HG03439 (cell line): ENCODE results near the gene CLDN5.
"Not testable (repeated sequence)": the region's sequence is repeated elsewhere in the genome, so short reads cannot be mapped to it uniquely, and the experiment has no call there.

Experiments used
- ATAC-seq: cut with Tn5 transposase; IDR thresholded peaks from one replicate; pipeline ENCODE4 v1.9.1; 2021; ENCODE audit warnings: mild to moderate bottlenecking, moderate library complexity; ENCODE audit not compliant: unreplicated experiment

Gene CLDN5

DNA sequence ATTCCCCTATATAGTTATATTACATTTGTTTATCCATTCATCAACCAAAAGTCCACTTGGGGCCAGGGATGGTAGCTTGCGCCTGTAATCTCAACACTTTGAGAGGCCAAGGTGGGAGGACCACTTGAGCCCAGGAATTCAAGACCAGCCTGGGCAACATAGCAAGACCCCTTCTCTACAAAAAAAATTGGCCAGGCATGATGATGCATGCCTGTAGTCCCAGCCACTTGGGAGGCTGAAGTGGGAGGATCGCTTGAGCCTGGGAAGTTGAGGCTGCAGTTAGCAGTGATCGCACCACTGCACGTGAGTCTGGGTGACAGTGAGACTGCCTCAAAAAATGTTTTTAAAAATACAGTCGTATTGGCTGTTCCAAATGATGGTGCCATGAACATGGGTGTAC, 24.2 kb upstream of the CLDN5 start:
- ATAC-seq, result not testable (repeated sequence)

DNA sequence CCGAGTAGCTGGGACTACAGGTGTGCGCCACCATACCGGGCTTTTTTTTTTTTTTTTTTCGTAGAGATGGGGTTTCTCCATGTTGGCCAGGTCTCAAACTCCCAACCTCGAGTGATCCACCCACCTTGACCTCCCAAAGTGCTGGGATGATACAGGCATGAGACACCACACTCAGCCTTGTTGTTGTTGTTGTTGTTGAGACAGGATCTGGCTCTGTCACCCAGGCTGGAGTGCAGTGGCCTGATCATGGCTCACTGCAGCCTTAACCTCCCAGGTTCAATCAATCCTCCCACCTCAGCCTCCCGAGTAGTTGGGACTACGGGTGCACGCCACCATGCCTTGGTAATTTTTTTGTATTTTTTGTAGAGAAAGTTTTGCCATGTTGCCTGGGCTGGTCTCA, 23.4 kb upstream of the CLDN5 start:
- no peak for ATAC-seq

DNA sequence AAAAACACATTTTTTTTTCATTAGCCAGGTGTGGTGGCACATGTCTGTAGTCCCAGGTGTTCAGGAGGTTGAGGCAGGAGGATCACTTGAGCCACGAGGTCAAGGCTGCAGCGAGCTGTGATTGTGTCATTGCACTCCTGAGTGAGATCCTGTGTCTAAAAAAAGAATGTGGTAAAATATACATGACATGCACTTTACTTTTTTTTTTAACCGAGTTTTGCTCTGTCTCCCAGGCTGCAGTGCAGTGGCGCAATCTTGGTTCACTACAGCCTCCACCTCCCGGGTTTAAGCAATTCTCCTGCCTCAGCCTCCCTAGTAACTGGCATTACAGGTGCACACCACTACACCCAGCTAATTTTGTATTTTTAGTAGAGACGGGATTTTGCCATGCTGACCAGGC, 22.5 kb upstream of the CLDN5 start:
- ATAC-seq, result no peak

DNA sequence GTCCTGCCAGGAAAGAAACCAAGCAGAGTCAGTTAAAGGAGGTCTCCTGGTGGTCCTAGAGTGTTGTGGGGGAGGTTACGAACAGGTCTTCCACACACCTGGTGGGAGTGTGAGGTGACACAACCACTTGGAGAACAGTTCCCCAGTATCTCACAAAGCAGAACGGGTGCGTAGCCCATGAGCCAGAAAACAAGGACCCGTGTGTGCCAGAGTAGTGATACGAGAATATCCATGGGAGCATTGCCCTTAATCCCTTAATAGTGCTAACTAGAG, 21.7 kb upstream of the CLDN5 start:
- ATAC-seq, result no peak

DNA sequence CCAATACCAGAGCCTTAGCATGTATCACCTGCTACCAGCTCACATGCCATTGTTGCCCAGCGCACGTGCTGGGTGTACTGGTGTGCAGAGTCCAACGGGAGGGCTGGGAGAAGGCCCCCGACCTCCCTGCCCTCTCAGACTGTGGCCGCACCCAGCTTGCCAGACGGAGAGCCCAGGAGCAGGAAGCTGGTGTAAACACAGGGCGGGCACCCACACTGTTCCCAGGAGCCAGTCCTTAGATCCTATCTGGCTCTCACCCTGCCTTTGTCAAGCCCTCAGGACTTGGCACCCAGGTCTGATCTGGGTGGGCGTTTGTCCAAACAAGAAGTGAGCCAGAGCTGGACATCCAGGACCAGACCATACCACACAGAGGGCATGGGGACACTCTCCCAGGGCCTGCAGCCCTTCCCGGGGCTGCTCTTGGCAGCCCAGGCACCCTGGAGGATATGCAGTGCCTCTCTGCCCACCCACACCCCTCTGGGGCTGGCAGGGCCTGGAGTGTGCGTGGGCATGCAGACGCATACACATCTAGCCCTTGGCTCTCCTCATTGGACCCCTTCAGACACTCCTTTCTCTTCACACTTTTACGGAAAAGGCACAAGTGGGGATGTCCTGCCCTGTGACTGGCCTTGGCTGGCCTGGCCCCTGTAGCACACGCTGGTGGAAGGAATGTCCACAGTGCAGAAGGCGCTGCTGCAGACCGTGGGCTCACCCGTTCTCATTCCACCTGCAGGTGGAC, 19.9 kb upstream of the CLDN5 start:
- ATAC-seq, result no peak

DNA sequence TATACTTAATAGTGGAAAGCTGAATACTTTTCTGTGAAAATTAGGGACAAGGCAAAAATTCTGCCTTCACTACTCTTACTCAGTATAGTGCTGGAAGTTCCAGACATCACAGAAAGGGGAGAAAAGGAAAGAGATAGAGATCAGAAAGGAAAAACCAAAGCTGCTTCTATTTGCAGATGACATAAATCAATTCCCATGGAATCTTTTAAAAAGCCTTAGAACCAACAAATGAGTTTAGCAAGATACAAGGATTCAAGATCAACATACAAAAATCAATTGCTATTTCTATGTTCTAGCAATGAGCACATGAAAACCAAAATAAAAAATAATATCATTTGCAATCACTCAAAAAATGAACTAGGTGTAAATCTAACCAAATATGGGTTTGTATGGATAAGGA, 16.2 kb upstream of the CLDN5 start:
- ATAC-seq, result no peak

DNA sequence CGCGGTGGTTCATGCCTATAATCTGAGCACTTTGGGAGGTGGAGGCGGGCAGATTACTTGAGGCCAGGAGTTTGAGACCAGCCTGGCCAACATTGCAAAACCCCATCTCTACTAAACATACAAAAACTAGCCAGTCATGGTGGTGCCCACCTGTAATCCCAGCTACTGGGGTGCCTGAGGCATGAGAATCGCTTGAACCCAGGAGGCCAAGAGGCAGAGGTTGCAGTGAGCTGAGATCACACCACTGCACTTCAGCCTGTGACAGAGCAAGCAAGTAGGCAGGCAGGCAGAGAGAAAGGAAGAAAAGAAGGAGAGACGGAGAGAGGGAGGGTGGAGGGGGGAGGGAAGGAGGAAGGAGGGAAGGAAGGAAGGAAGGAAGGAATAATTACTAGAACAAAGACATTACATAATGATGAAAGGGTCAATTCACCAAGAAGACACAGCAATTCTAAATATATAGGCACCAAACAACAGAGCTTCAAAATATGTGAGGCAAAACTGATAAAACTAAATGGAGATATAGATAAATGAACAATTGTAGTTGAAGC, 13.8 kb upstream of the CLDN5 start:
- ATAC-seq, result no peak

DNA sequence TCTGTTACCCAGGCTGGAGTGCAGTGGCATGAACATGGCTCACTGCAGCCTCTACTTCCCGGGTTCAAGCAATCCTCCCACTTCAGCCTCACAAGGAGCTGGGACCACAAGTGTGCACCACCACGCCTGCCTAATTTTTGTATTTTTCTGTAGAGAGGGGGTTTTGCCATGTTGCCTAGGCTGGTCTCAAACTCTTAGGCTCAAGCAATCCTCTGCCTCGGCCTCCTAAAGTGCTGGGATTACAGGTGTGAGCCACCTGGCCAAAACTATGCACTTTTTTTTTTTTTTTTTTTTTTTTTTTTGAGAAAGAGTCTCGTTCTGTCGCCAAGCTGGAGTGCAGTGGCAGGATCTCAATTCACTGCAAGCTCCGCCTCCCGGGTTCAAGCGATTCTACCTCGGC, 12.4 kb upstream of the CLDN5 start:
- ATAC-seq, result no peak

DNA sequence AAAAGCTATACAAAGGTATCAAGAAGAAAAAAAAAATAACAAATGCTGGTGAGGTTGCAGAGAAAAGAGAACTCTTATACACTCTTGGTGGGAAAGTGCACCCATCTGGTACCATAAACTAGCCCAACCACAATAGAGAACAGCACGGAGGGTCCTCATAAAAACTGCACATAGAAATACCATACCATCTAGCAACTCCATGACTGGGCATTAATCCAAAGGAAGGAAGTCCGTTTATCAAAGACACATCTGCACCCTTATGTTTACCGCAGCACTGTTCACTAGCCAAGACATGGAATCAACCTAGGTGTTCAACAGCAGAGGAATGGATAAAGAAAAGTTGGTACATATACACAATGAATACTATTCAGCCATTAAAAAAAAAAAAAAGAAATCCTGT, 10.8 kb upstream of the CLDN5 start:
- no peak for ATAC-seq

DNA sequence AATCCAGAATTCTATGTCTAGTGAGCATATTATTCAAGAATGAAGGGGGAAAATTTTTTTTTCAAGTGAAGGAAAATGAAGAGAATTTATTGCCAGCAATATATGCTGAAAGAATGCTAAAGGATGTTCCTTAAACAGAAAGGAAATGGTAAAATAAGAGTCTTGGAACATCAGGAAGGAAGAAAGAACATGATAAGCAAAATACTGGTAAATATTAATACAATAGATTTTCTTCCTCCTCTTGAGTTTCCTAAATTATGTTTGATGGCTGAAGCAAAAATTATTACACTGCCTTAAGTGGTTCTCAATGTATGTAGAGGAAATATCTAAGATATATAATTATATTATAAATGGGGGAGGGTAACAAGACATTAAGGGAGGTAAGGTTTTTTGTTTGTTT, 9.6 kb upstream of the CLDN5 start:
- no peak for ATAC-seq

DNA sequence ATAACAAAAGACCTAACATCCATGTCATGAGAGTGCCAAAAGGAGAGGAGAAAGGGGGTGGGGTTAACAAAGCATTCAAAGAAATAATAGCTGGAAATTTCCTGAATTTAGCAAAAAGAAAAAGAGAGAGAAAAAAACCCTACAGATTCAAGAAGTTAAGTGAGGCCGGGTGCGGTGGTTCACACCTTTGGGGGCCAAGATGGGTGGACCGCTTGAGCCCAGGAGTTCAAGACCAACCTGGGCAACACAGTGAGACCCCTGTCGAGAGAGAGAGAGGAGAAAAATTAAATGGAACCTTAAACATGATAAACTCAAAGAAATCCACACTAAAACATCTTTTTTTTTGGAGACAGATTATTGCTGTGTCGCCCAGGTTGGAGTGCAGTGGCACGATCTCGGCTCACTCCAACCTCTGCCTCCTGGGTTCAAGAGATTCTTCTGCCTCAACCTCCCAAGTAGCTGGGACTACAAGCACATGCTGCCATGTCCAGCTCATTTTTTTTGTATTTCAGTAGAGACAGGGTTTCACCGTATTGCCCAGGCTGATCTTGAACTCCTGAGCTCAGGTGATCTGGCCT, 8.9 kb upstream of the CLDN5 start:
- ATAC-seq, result no peak

DNA sequence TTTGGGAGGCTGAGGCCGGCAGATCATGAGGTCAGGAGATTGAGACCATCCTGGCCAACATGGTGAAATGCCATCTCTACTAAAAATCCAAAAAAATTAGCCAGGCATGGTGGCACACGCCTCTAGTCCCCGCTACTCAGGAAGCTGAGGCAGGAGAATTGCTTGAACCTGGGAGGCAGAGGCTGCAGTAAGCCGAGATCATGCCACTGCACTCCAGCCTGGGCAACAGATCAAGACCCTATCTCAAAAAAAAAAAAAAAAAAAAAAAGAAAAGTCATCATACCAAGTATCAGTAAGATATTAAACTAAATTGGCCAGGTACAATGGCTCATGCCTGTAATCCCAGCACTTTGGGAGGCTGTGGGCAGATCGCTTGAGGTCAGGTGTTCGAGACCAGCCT, 7.1 kb upstream of the CLDN5 start:
- not testable (repeated sequence) for ATAC-seq

DNA sequence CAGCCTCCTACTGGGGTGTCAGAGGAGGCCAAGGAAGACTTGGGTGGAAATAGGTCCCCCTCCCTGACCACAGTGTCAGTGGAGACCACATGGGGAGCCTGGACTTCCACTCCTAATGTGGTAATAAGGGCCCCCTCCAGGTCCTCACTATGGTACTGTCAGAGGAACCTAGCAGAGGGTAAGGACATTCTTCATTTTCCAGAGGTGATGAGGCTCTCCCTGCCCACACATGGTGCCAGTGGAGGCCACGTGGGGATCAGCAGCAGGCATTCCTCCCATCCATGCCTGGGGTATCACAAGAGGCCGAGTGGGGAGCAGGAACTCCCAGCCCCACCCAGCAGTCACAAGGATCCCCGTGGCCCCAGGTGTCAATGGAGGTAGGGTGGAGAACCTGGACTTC, 6.5 kb upstream of the CLDN5 start:
- no peak for ATAC-seq

DNA sequence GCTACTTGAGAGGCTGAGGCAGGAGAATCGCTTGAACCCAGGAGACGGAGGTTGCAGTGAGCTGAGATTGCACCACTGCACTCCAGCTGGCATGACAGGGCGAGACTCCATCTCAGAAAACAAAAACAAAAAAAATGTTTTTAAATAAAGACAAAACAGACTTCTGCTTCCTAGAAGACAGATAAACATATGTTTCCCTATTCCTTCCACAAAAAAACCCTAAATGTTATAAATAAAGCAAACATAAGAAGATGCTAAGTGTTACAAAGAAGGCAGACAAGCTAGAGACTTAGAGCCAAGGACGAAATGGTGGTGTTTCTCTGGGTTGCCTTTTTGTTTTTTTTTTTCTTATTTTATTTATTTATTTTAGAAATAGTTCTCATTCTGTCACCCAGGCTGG, 5.6 kb upstream of the CLDN5 start:
- no peak for ATAC-seq

DNA sequence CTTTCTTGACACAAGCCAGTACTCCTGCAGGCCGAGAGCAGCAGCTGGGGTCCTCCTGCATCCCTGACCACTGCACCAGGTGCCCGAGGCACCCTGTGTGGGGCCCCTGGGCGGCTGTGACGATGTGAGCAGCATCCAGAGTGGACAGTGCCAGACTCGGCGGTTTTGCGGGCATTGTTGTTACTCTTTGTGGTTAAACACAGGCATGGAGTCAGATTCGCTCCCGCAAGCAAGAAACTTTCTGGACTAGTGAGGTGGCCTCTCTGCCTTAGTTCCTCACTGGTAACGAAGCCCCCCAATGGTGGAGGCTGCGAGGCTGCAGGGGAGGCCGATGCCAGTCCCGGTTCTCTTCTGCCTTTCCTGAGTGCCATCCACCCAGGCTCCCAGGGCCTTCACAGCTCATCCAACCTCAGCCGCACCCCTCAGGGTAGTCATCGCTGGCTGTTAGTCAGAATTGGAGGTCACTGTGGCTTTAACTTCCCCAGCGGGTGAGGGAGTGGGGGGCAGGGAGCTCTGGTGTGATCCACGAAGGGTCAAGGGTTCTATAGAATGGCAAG, 3.7 kb upstream of the CLDN5 start:
- ATAC-seq, result no peak

DNA sequence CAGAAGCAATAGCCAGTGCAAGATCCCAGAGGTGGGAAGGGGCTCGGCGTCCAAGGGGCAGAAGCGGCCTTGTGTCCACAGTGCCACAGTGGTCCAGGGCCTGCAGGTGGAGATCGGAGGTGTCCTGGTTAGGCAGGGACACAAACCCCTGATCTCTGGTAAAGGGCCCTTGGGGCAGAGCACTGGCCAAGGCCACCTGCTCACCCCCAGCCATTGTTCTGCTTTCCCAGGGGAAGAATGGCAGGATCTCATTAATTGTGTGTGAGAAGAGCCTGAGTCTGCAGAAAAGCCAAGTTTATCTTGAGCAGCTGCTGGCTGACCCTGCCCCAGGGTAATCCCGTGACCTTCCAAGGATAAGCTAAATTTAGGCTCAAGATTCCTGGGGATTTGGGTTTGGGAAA, 3.1 kb upstream of the CLDN5 start:
- ATAC-seq, result no peak

DNA sequence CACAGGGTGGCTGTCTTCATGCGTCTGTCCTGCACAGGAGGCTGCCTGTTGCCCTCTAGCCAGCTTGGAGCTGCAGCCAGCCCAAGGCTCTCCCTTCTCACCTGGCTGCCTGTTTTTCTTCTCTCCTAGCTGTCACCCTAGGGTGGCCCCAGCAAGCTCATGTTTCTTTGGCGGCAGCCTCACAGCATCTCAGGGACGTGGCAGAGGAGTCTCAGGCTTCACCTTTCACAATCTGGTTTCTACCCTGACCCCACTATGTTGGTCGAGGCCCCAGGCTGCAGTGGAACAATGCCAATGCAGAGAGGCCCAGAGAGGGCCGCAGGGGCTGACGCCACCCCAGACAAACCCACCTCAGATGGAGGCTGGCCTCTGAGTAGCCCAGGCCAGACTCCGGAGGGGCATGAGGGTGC, 2.5 kb upstream of the CLDN5 start:
- no peak for ATAC-seq

DNA sequence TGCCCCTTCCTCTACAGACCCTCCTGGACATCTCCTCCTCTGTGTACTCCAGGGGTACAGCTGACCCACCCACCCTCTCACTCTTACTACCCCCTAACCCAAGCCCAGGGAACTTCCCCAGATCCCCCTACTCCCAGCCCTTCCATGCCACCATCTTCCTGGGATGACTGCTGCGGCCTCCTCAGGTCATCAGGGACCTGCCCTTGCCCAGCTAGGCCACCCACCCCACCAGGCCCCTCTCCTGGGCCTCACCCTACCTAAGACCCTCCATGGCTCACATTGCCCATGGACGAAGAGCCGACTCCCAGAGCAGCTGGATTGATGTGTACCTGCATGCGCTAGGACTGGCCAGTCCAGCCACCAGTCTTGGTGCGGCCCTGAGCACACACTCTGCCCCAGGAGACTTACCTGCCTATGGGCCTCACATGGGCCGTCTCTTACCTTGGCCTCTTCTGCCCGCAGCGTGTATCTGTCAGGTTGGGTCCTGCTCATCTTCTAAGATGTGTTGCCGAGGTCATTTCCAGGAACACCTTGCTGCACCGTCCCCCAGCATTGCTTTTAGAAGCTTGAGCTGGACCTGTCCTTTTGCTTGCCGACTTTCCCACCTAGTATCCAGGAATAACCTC, 2.0 kb upstream of the CLDN5 start:
- ATAC-seq, result no peak

DNA sequence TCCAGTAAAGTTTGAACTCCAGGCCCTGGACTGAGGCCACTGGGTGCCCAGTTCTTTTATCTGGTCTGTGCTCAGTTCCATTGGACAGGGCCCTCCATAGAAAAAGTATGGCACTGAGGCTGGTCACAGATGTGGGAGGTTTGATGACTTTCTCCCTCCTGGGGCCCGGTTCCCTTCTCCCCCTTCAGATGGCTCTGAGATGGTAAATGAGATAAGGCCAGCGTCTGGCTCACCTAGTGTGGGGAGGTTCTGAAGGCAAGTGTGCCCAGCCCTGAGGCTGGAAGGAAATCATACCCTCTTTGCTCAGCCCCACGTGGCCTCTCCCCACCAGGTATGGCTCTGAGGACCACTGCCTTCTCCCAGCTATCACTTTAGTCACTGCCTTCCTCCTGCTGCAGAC, 1.5 kb upstream of the CLDN5 start:
- ATAC-seq, result no peak

DNA sequence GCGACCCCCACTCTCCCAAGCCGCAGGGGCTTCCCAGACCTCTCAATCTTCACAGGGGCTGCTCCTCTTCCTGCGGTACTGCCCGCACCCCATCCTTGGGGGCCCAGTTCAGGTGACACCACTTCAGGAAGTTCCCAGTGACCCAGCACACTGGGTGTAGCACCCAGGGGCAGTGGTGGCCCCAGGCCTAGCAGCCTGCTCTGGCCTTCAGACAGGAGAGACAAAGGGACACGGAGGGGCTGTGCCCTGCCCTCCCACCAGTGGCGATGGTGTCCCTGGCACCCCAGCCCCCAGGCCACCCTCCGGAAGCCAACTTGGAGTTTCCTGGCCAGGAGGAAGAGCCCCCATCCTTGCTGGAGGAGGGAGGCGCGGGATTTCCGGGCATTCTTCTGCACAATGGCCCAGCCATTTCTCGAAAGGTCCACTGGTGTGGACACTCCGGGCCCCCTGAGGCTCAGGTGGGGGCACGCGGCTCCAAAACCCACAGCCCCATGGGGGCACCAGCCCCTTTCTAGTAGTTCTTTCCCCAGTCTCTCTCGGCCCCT, 978 bp upstream of the CLDN5 start:
- ATAC-seq, result no peak

DNA sequence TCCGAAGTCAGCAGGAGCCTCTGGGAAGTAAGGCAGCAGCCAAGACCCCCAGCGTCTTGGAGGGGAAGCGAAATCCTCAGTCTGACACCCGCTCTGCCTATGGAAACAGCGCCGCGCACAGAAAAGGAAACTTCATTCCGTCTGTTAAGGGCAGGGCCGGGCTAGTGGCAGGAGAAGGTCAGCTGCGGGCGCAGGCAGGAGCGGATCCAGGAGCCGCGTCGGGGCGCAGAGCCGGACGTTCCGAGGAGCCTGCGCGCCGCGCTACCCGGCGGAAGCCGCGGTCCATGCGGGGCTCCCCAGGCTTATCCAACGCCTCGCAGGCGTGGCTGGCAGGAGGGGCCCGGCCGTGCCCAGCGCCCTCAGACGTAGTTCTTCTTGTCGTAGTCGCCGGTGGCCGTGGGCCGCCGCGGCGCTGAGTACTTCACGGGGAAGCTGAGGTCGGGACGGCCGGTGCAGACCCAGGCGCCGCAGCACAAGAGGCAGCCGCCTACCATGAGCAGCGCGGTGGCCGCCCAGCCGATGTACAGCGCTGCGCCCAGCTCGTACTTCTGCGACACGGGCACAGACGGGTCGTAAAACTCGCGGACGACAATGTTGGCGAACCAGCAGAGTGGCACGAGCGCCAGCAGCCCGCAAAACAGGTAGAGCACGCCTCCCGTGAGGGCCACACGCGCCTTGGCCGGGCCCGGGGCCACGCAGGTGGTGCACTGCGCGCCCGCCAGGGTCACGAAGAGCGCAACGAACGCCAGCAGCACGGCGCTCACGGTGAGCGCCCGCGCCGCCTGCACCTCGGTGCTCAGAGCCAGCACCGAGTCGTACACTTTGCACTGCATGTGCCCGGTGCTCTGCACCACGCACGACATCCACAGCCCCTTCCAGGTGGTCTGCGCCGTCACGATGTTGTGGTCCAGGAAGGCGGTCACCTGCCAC, 705 bp downstream of the CLDN5 start:
- ATAC-seq, result no peak
